GM19372 (cell line): ENCODE measurements around the gene CYP2A6.
"Not testable (repeated sequence)": the region's sequence is repeated elsewhere in the genome, so short reads cannot be mapped to it uniquely, and the experiment has no call there.

ENCODE experiments used
- ATAC-seq: cut with Tn5 transposase; IDR thresholded peaks from one replicate; pipeline ENCODE4 v1.9.1; 2021; ENCODE audit warnings: mild to moderate bottlenecking, low read depth, moderate library complexity; ENCODE audit not compliant: unreplicated experiment

CYP2A6 gene

GRCh38 chr19:40852467-40853152 lies 2.4 kb upstream of the CYP2A6 start:
- not testable (repeated sequence) for ATAC-seq

GRCh38 chr19:40846722-40847121 lies 3.5 kb downstream of the CYP2A6 start:
- not testable (repeated sequence) for ATAC-seq

- not testable (repeated sequence) for ATAC-seq
Observed at GRCh38 chr19:40843653-40844052, 6.6 kb downstream of the CYP2A6 start.

- not testable (repeated sequence) for ATAC-seq
Observed at GRCh38 chr19:40842997-40843652, 7.1 kb downstream of the CYP2A6 start.

GRCh38 chr19:40842012-40842411 lies 8.2 kb downstream of the CYP2A6 start:
- not testable (repeated sequence) for ATAC-seq

GRCh38 chr19:40838477-40838876 lies 11.8 kb downstream of the CYP2A6 start:
- not testable (repeated sequence) for ATAC-seq

- no peak for ATAC-seq
Observed at GRCh38 chr19:40836754-40837429, 13.4 kb downstream of the CYP2A6 start.

- not testable (repeated sequence) for ATAC-seq
Observed at GRCh38 chr19:40833728-40834533, 16.3 kb downstream of the CYP2A6 start.

GRCh38 chr19:40832431-40832790 lies 17.8 kb downstream of the CYP2A6 start:
- not testable (repeated sequence) for ATAC-seq

- ATAC-seq, result no peak
Observed at GRCh38 chr19:40831502-40832430, 18.5 kb downstream of the CYP2A6 start.

- not testable (repeated sequence) for ATAC-seq
Observed at GRCh38 chr19:40830741-40831140, 19.5 kb downstream of the CYP2A6 start.

- ATAC-seq, result no peak
Observed at GRCh38 chr19:40829205-40829604, 21.0 kb downstream of the CYP2A6 start.

- ATAC-seq, result no peak
Observed at GRCh38 chr19:40827386-40828247, 22.6 kb downstream of the CYP2A6 start.

- not testable (repeated sequence) for ATAC-seq
Observed at GRCh38 chr19:40826699-40827385, 23.4 kb downstream of the CYP2A6 start.

- ATAC-seq, result not testable (repeated sequence)
Observed at GRCh38 chr19:40826312-40826698, 23.9 kb downstream of the CYP2A6 start.

GRCh38 chr19:40825460-40826095 lies 24.7 kb downstream of the CYP2A6 start:
- not testable (repeated sequence) for ATAC-seq

GRCh38 chr19:40824916-40825315 lies 25.3 kb downstream of the CYP2A6 start:
- not testable (repeated sequence) for ATAC-seq
